ENCODE measurements around the gene PDK2. TPM values are rescaled to one million over a fixed set of nuclear protein-coding genes. Genes with fewer than 3 reads are reported as not detected.
A peak's percentile ranks its signal among the peaks of the same experiment; 100 is the strongest.

PDK2 gene
- total RNA-seq, 1 donor, result 10.1 TPM

GRCh38 chr17:50123649-50124349 lies 28.6 kb downstream of the PDK2 start:
- Histone ChIP-seq H3K4me1 (ENCODE audit: insufficient read depth, low read length) (peaks cover 15% of the 10 kb centered on the region), H3K9me3 (ENCODE audit: low read depth, low read length) (no peaks in the 10 kb centered on the region), H3K27me3 (ENCODE audit: insufficient read depth, low read length) (peaks cover 20% of the 10 kb centered on the region), H3K4me3 (ENCODE audit: low read length) (no peak overlapping the region)

- no peak overlapping the region for H3K4me3 ChIP-seq (ENCODE audit: low read length)
- peaks cover 21% of the 10 kb centered on the region for H3K4me1 ChIP-seq (ENCODE audit: insufficient read depth, low read length)
- no peaks in the 10 kb centered on the region for H3K9me3 ChIP-seq (ENCODE audit: low read depth, low read length)
- H3K27me3 ChIP-seq (ENCODE audit: insufficient read depth, low read length), result peaks cover 16% of the 10 kb centered on the region
These were observed 30.4 kb downstream of the PDK2 start for GRCh38 chr17:50125420-50125997.

GRCh38 chr17:50127697-50128361 lies 32.7 kb downstream of the PDK2 start:
- H3K4me3 ChIP-seq (ENCODE audit: low read length), result no peak overlapping the region
- H3K4me1 ChIP-seq (ENCODE audit: insufficient read depth, low read length), result peaks cover 28% of the 10 kb centered on the region
- H3K27me3 ChIP-seq (ENCODE audit: insufficient read depth, low read length), result peaks cover 18% of the 10 kb centered on the region
- no peaks in the 10 kb centered on the region for H3K9me3 ChIP-seq (ENCODE audit: low read depth, low read length)

GRCh38 chr17:50128441-50129352 lies 33.5 kb downstream of the PDK2 start:
- Histone ChIP-seq H3K27me3 (ENCODE audit: insufficient read depth, low read length) (peaks cover 18% of the 10 kb centered on the region), H3K4me3 (ENCODE audit: low read length) (no peak overlapping the region), H3K4me1 (ENCODE audit: insufficient read depth, low read length) (peaks cover 28% of the 10 kb centered on the region), H3K9me3 (ENCODE audit: low read depth, low read length) (no peaks in the 10 kb centered on the region)

GRCh38 chr17:50129353-50129727 lies 34.2 kb downstream of the PDK2 start:
- Histone ChIP-seq H3K4me3 (ENCODE audit: low read length) (no peak overlapping the region), H3K4me1 (ENCODE audit: insufficient read depth, low read length) (peaks cover 28% of the 10 kb centered on the region), H3K27me3 (ENCODE audit: insufficient read depth, low read length) (peaks cover 18% of the 10 kb centered on the region), H3K9me3 (ENCODE audit: low read depth, low read length) (no peaks in the 10 kb centered on the region)

- H3K27me3 ChIP-seq (ENCODE audit: insufficient read depth, low read length), result peaks cover 18% of the 10 kb centered on the region
- peak within 1 kb of the TSS; percentile 16 for H3K4me3 ChIP-seq (ENCODE audit: low read length)
- peaks cover 28% of the 10 kb centered on the region for H3K4me1 ChIP-seq (ENCODE audit: insufficient read depth, low read length)
- no peaks in the 10 kb centered on the region for H3K9me3 ChIP-seq (ENCODE audit: low read depth, low read length)
These were observed 34.8 kb downstream of the PDK2 start, which contains the start of gene SAMD14 for GRCh38 chr17:50129728-50130558. Gene SAMD14, minus strand, starts transcription at chr17:50130160. Its CDS starts 5,201 bp downstream, at chr17:50124959.

GRCh38 chr17:50130559-50131305 lies 35.6 kb downstream of the PDK2 start:
- no peak overlapping the region for H3K4me3 ChIP-seq (ENCODE audit: low read length)
- H3K4me1 ChIP-seq (ENCODE audit: insufficient read depth, low read length), result peaks cover 28% of the 10 kb centered on the region
- no peaks in the 10 kb centered on the region for H3K9me3 ChIP-seq (ENCODE audit: low read depth, low read length)
- H3K27me3 ChIP-seq (ENCODE audit: insufficient read depth, low read length), result peaks cover 18% of the 10 kb centered on the region

- peaks cover 28% of the 10 kb centered on the region for H3K4me1 ChIP-seq (ENCODE audit: insufficient read depth, low read length)
- H3K27me3 ChIP-seq (ENCODE audit: insufficient read depth, low read length), result peaks cover 18% of the 10 kb centered on the region
- no peaks in the 10 kb centered on the region for H3K9me3 ChIP-seq (ENCODE audit: low read depth, low read length)
- H3K4me3 ChIP-seq (ENCODE audit: low read length), result no peak overlapping the region
These were observed 37.1 kb downstream of the PDK2 start for GRCh38 chr17:50132104-50132794.

GRCh38 chr17:50133028-50133768 lies 38.0 kb downstream of the PDK2 start:
- Histone ChIP-seq H3K4me1 (ENCODE audit: insufficient read depth, low read length) (peaks cover 20% of the 10 kb centered on the region), H3K27me3 (ENCODE audit: insufficient read depth, low read length) (peaks cover 11% of the 10 kb centered on the region), H3K4me3 (ENCODE audit: low read length) (no peak overlapping the region), H3K9me3 (ENCODE audit: low read depth, low read length) (no peaks in the 10 kb centered on the region)

- Histone ChIP-seq H3K4me1 (ENCODE audit: insufficient read depth, low read length) (peaks cover 14% of the 10 kb centered on the region), H3K27me3 (ENCODE audit: insufficient read depth, low read length) (peaks cover 7% of the 10 kb centered on the region), H3K9me3 (ENCODE audit: low read depth, low read length) (no peaks in the 10 kb centered on the region), H3K4me3 (ENCODE audit: low read length) (no peak overlapping the region)
These were observed 38.6 kb downstream of the PDK2 start for GRCh38 chr17:50133769-50134099.

- Histone ChIP-seq H3K27me3 (ENCODE audit: insufficient read depth, low read length) (peaks cover 4% of the 10 kb centered on the region), H3K4me3 (ENCODE audit: low read length) (no peak overlapping the region), H3K9me3 (ENCODE audit: low read depth, low read length) (no peaks in the 10 kb centered on the region), H3K4me1 (ENCODE audit: insufficient read depth, low read length) (peaks cover 18% of the 10 kb centered on the region)
These were observed 39.3 kb downstream of the PDK2 start for GRCh38 chr17:50134206-50135110.

Measured in mononuclear cell (primary cell).